HL-60 (cell line): ENCODE data around the gene ARHGAP20.

Source experiments
- CTCF ChIP-seq: IDR thresholded peaks from one replicate; pipeline ENCODE4 v1.5.1; 2011; ENCODE audit warnings: low read length, control low read depth, inconsistent platforms; ENCODE audit not compliant: insufficient read depth
- GABPA ChIP-seq: IDR thresholded peaks from 2 replicates; pipeline ENCODE4 v1.6.1; 2012; ENCODE audit warnings: low read depth
- POLR2AphosphoS5 ChIP-seq: IDR thresholded peaks from 2 replicates; pipeline ENCODE4 v1.6.1; 2012; ENCODE audit warnings: low read depth
- REST ChIP-seq: IDR thresholded peaks from 2 replicates; pipeline ENCODE4 v1.6.1; 2012; ENCODE audit warnings: low read depth; ENCODE audit not compliant: insufficient replicate concordance

- TF ChIP-seq CTCF (no peak), REST (no peak), POLR2AphosphoS5 (no peak), GABPA (no peak)
These were observed 40.7 kb upstream of the ARHGAP20 start for GRCh38 chr11:110752890-110753289.
